ENCODE results near the gene OR10G8. TPM values are rescaled to one million over a fixed set of nuclear protein-coding genes. Genes with fewer than 3 reads are reported as not detected.

OR10G8 gene
- total RNA-seq (2021; fragmentation: NEBNext Ultra II Directional; extraction: Animal tissue kit (Norgen Biotek cat#: 25700)) = not detected in 2 replicates
- not detected in 2 replicates for polyA plus RNA-seq (2011; rRNA removed)
- not detected for polyA plus RNA-seq (2011; cell fraction: cytosol; rRNA removed)
- polyA plus RNA-seq (2011; cell fraction: nucleus; rRNA removed) = not detected
- not detected in 4 replicates for polyA plus RNA-seq (2012, experiment 1 of 2)
- polyA plus RNA-seq (2012, experiment 2 of 2) = not detected
- not detected for polyA plus RNA-seq (2013, experiment 1 of 2)
- polyA plus RNA-seq (2013, experiment 2 of 2) = not detected
- polyA minus RNA-seq (2011; rRNA and poly(A)+ RNA removed) = 0.73 and 0.80 TPM in 2 replicates
- not detected for polyA minus RNA-seq (2011; cell fraction: cytosol; rRNA and poly(A)+ RNA removed)
- polyA minus RNA-seq (2011; cell fraction: nucleus; rRNA and poly(A)+ RNA removed) = not detected
- long read RNA-seq, experiment 1 = 0 reads
- long read RNA-seq, experiment 2 = 0 reads

GRCh38 chr11:124026498-124026897, at the start of gene OR10G8:
TSS of gene OR10G8 (plus strand) at chr11:124026798. CDS start at chr11:124029623, 2,825 bp downstream.
- CTCF ChIA-PET (ENCODE audit: partially characterized antibody) = no interaction called here
- H3K23ac ChIP-seq (ENCODE audit: insufficient read length) = no peak within 1 kb of the TSS
- no peak within 1 kb of the TSS for H2BK120ac ChIP-seq (replicated peaks; ENCODE audit: low read depth, low read length)
- POLR2A ChIA-PET (ENCODE audit: partially characterized antibody) = no interaction called here
- no peak within 1 kb of the TSS for H3K14ac ChIP-seq (ENCODE audit: insufficient read length)
- H3K27me3 ChIP-seq (replicated peaks in 1 of 4; ENCODE audit: control insufficient read depth in 3 of 4, extremely low read depth in 1 of 4, insufficient read depth in 3 of 4, low read length in 3 of 4) = no peaks in the 10 kb centered on the region
- no peaks in the 10 kb centered on the region for H4K20me1 ChIP-seq (replicated peaks in 1 of 2; ENCODE audit: control insufficient read depth in 1 of 2, insufficient read depth in 2 of 2, low read length in 2 of 2)
- H3K56ac ChIP-seq (replicated peaks; ENCODE audit: insufficient read length, low read depth, low read length) = no peak within 1 kb of the TSS
- no peaks in the 10 kb centered on the region for H3K79me1 ChIP-seq (ENCODE audit: low read depth, low read length)
- H4K5ac ChIP-seq (ENCODE audit: insufficient read length, low read depth, low read length) = no peak within 1 kb of the TSS
- no peak within 1 kb of the TSS for H2BK5ac ChIP-seq (ENCODE audit: low read depth, low read length)
- no peak within 1 kb of the TSS for H3K18ac ChIP-seq (ENCODE audit: extremely low read depth, low read length)
- H3K4me3 ChIP-seq (ENCODE audit: extremely low read depth in 1 of 4, insufficient read depth in 2 of 4, low read depth in 3 of 4, low read length in 4 of 4) = no peak within 1 kb of the TSS
- no peak for DNase-seq (ENCODE audit: low read depth in 1 of 2, low spot score in 2 of 2)
- H2AK5ac ChIP-seq (ENCODE audit: low read depth, low read length) = no peak within 1 kb of the TSS
- no peaks in the 10 kb centered on the region for H3K23me2 ChIP-seq (ENCODE audit: low read depth, low read length)
- H2BK20ac ChIP-seq (ENCODE audit: low read length) = no peak within 1 kb of the TSS
- H3K79me2 ChIP-seq (ENCODE audit: control insufficient read depth in 1 of 2, insufficient read depth in 2 of 2, low read length in 2 of 2) = no peaks in the 10 kb centered on the region
- no peaks in the 10 kb centered on the region for H3K9me3 ChIP-seq (ENCODE audit: insufficient read depth in 2 of 2, low read depth in 1 of 2, low read length in 1 of 2)
- H2BK15ac ChIP-seq (ENCODE audit: low read length) = no peak within 1 kb of the TSS
- no peak within 1 kb of the TSS for H3K4ac ChIP-seq (replicated peaks; ENCODE audit: insufficient read length, low read depth, low read length)
- no peak within 1 kb of the TSS for H3K9ac ChIP-seq (replicated peaks in 1 of 4; ENCODE audit: extremely low read depth in 1 of 4, low read depth in 3 of 4, low read length in 3 of 4)
- no peak within 1 kb of the TSS for H3K4me2 ChIP-seq (ENCODE audit: insufficient read depth in 1 of 2, low read depth in 2 of 2, low read length in 2 of 2)
- FAIRE-seq = no peak
- no peak within 1 kb of the TSS for H2BK12ac ChIP-seq (ENCODE audit: low read depth, low read length)
- no peak within 1 kb of the TSS for H4K91ac ChIP-seq (replicated peaks; ENCODE audit: insufficient read length, low read length)
- H3K27ac ChIP-seq (ENCODE audit: low read depth, low read length) = no peak within 1 kb of the TSS
- no peaks in the 10 kb centered on the region for H3K4me1 ChIP-seq (replicated peaks in 1 of 4; ENCODE audit: control insufficient read depth in 3 of 4, insufficient read depth in 4 of 4, low read length in 3 of 4)
- TF ChIP-seq POLR2AphosphoS5 (IDR thresholded peaks at IDR 0.05; ENCODE audit: low read depth, low read length) (no peak), JUN (IDR thresholded peaks at IDR 0.05; ENCODE audit: low read depth, low read length) (no peak), BACH1 (IDR thresholded peaks at IDR 0.05; ENCODE audit: low read length) (no peak), CEBPB (IDR thresholded peaks at IDR 0.05; ENCODE audit: low read depth, low read length) (no peak), BRCA1 (IDR thresholded peaks at IDR 0.05; ENCODE audit: low read depth, low read length) (no peak), SIRT6 (IDR thresholded peaks at IDR 0.05; ENCODE audit: low read length) (no peak), BCL11A (IDR thresholded peaks at IDR 0.05; ENCODE audit: low read depth in 2 of 2, low read length in 2 of 2) (no peak), FOSL1 (IDR thresholded peaks at IDR 0.05; ENCODE audit: insufficient read depth, low read depth, low read length) (no peak)
- H4K8ac ChIP-seq (ENCODE audit: extremely low read depth, insufficient read depth, low read length) = no peak within 1 kb of the TSS
- WGBS, 2 experiments (ENCODE audit: extremely low coverage in 1 of 2, insufficient coverage in 1 of 2, insufficient read length in 1 of 2, insufficient replicate concordance in 2 of 2, low coverage in 1 of 2, low lambda C conversion rate in 2 of 2, missing lambda C conversion rate in 1 of 2) = 92% methylated on average over 2 of the region's 2 CpGs; no CpG with 5 or more reads in 1 of the 2 experiments
- no peak within 1 kb of the TSS for H2AFZ ChIP-seq (ENCODE audit: low read length)
- no peaks in the 10 kb centered on the region for H3K36me3 ChIP-seq (ENCODE audit: control insufficient read depth in 2 of 4, insufficient read depth in 4 of 4, low read length in 3 of 4)

All from H1 (cell line).